Suprapubic skin (tissue), 3 donors: Measurements from ENCODE around the gene TELO2.

Experiments
- CTCF ChIP-seq, 2 donors: fragments of 200-600 bp in 1 of 2; fragments of 450-650 bp in 1 of 2; sonication (generic) in 1 of 2; IDR thresholded peaks; one replicate each; pipeline ENCODE4 v1.5.1; 2016 to 2019; ENCODE audit warnings: antibody characterized with exemption in 2 of 2, mild to moderate bottlenecking in 1 of 2, moderate library complexity in 1 of 2
- POLR2AphosphoS5 ChIP-seq, 3 donors: sonication (generic); formaldehyde crosslinking; IDR thresholded peaks; one replicate each; pipeline ENCODE4 v1.6.1; 2017; ENCODE audit warnings: antibody characterized with exemption in 3 of 3

- TF ChIP-seq CTCF (IDR thresholded peaks at IDR 0.05) (no peak), POLR2AphosphoS5 (IDR thresholded peaks at IDR 0.05) (no peak)
These were observed 31.2 kb downstream of the TELO2 start for GRCh38 chr16:1524366-1524765.
